HepG2 (cell line): ENCODE measurements around the gene NNMT.

Source experiments
- FOXK2 ChIP-seq: fragments of 450-650 bp; IDR thresholded peaks from 2 replicates; pipeline ENCODE4 v1.6.1; 2016
- MAFK ChIP-seq, 2 experiments: IDR thresholded peaks in 1 of 2; conservative IDR thresholded peaks in 1 of 2; 2 replicates each; pipeline ENCODE4 v1.6.1; 2011; ENCODE audit warnings: improper control_type of control experiment in 2 of 2, low read length in 2 of 2
- POLR2AphosphoS5 ChIP-seq: IDR thresholded peaks from 2 replicates; pipeline ENCODE4 v1.6.1; 2012; ENCODE audit warnings: low read depth, low read length
- TBL1XR1 ChIP-seq: fragments of 150-350 bp; IDR thresholded peaks from 2 replicates; pipeline ENCODE4 v1.6.1; 2014; ENCODE audit warnings: borderline replicate concordance, low read length; ENCODE audit not compliant: partially characterized antibody
- TBP ChIP-seq: sonication (generic); formaldehyde crosslinking; IDR thresholded peaks from 2 replicates; pipeline ENCODE4 v1.5.0; 2020; ENCODE audit warnings: missing genetic modification reagents
- ZBTB7A ChIP-seq: sonication (generic); formaldehyde crosslinking; IDR thresholded peaks from 2 replicates; pipeline ENCODE4 v1.8.0; 2022; ENCODE audit warnings: mild to moderate bottlenecking, missing genetic modification reagents
- ZFYVE20 ChIP-seq: sonication (generic); formaldehyde crosslinking; IDR thresholded peaks from 2 replicates; pipeline ENCODE4 v1.8.0; 2023; ENCODE audit warnings: low read depth, mild to moderate bottlenecking, moderate library complexity, missing genetic modification reagents, borderline replicate concordance
- TF ChIP-seq, protein P1 (sequence below): sonication (generic); formaldehyde crosslinking; IDR thresholded peaks from 2 replicates; pipeline ENCODE4 v1.4.0; 2020; ENCODE audit warnings: missing genetic modification reagents, borderline replicate concordance

GRCh38 chr11:114279792-114280546 is 16.2 kb upstream of the NNMT start:
- TF ChIP-seq TBP: no peak
- no peak for TF ChIP-seq TBL1XR1
- no peak for TF ChIP-seq MAFK (conservative IDR thresholded peaks at IDR 0.05 in 1 of 2, IDR thresholded peaks at IDR 0.05 in 1 of 2; ENCODE audit: low read length in 2 of 2)
- no peak for TF ChIP-seq FOXK2
- TF ChIP-seq ZFYVE20: no peak
- TF ChIP-seq POLR2AphosphoS5: no peak
- TF ChIP-seq, protein P1, sequence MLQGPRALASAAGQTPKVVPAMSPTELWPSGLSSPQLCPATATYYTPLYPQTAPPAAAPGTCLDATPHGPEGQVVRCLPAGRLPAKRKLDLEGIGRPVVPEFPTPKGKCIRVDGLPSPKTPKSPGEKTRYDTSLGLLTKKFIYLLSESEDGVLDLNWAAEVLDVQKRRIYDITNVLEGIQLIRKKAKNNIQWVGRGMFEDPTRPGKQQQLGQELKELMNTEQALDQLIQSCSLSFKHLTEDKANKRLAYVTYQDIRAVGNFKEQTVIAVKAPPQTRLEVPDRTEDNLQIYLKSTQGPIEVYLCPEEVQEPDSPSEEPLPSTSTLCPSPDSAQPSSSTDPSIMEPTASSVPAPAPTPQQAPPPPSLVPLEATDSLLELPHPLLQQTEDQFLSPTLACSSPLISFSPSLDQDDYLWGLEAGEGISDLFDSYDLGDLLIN (CRISPR knock-in tag): no peak
- no peak for TF ChIP-seq ZBTB7A (CRISPR knock-in tag)
